Endothelial cell of umbilical vein (primary cell): ENCODE results near the gene BLM. TPM values are rescaled to one million over a fixed set of nuclear protein-coding genes. Genes with fewer than 3 reads are reported as not detected.

ENCODE experiments used
- BruUV-seq: library from RNA; stranded (reverse); fragments of 400-500 nt; replicated peaks from 2 replicates; lab custom pipeline; 2021; lab: Mats Ljungman, UMichigan
- CTCF ChIA-PET: fragments of 300-600, 350-600 bp; sonication (Branson Sonifier 250); formaldehyde crosslinking; loops from one replicate; lab custom pipeline; 2021; ENCODE audit warnings: antibody characterized with exemption, inconsistent platforms; lab: Charles Lee
- POLR2A ChIA-PET: fragments of 300-600, 350-600 bp; sonication (Branson Sonifier 250); formaldehyde crosslinking; loops from one replicate; lab custom pipeline; 2021; ENCODE audit warnings: antibody characterized with exemption, inconsistent platforms; lab: Charles Lee
- DNase-seq: peaks from one replicate; pipeline ENCODE4 v3.0.0-alpha.2; 2011; ENCODE audit warnings: low read depth, low spot score
- FAIRE-seq: peaks from 2 replicates; lab custom pipeline; 2011; peaks lifted over from hg19 to GRCh38; lab: Jason Lieb, UNC
- H2AFZ ChIP-seq: 2 replicates; pipeline ENCODE4 v1.6.0; 2012; ENCODE audit warnings: low read depth, low read length, control low read depth, inconsistent platforms
- H3K27ac ChIP-seq: 2 replicates; pipeline ENCODE4 v1.5.1; 2011; ENCODE audit warnings: low read depth, mild to moderate bottlenecking, control low read depth, low read length, moderate library complexity; ENCODE audit not compliant: insufficient read depth
- H3K27me3 ChIP-seq, 2 experiments: 2 replicates each; pipeline versions ENCODE4 v1.6.0 to v1.6.1; 2011; ENCODE audit warnings: low read length in 2 of 2, mixed read lengths in 1 of 2; ENCODE audit not compliant: control insufficient read depth in 2 of 2, insufficient read depth in 2 of 2
- H3K36me3 ChIP-seq, 2 experiments: 2 replicates in 1 of 2; 3 replicates in 1 of 2; pipeline ENCODE4 v1.5.1; 2011; ENCODE audit warnings: low read length in 2 of 2, mild to moderate bottlenecking in 1 of 2, moderate library complexity in 1 of 2; ENCODE audit not compliant: control insufficient read depth in 2 of 2, insufficient read depth in 2 of 2; ENCODE audit errors: extremely low read depth in 1 of 2
- H3K4me1 ChIP-seq: 3 replicates; pipeline ENCODE4 v1.5.1; 2011; ENCODE audit warnings: mild to moderate bottlenecking, low read length; ENCODE audit not compliant: control insufficient read depth, insufficient read depth; ENCODE audit errors: extremely low read depth
- H3K4me2 ChIP-seq: 2 replicates; pipeline ENCODE4 v1.6.1; 2011; ENCODE audit warnings: low read length, control low read depth, mixed read lengths; ENCODE audit not compliant: insufficient read depth
- H3K4me3 ChIP-seq, 3 experiments: fragments of 200-600 bp in 1 of 3; sonication (generic), shearing (Covaris generic) in 1 of 3; replicated peaks in 1 of 3; 2 replicates each; pipeline ENCODE4 v1.5.1; 2011 to 2016; ENCODE audit warnings: control low read depth in 3 of 3, low read length in 3 of 3, mild to moderate bottlenecking in 2 of 3, inconsistent platforms in 1 of 3, low read depth in 1 of 3, moderate library complexity in 1 of 3; ENCODE audit not compliant: insufficient read depth in 1 of 3
- H3K79me2 ChIP-seq: 2 replicates; pipeline ENCODE4 v1.6.0; 2012; ENCODE audit warnings: low read length, inconsistent platforms; ENCODE audit not compliant: control insufficient read depth, insufficient read depth
- H3K9ac ChIP-seq: replicated peaks from 2 replicates; pipeline ENCODE3; 2011; ENCODE audit warnings: low read length, control low read depth; ENCODE audit not compliant: insufficient read depth; ENCODE audit errors: extremely low read depth
- H3K9me1 ChIP-seq: replicated peaks from 3 replicates; pipeline ENCODE4 v1.6.0; 2011; ENCODE audit warnings: mild to moderate bottlenecking, low read length; ENCODE audit not compliant: control insufficient read depth, insufficient read depth; ENCODE audit errors: extremely low read depth
- H3K9me3 ChIP-seq: replicated peaks from 2 replicates; pipeline ENCODE4 v1.5.1; 2012; ENCODE audit warnings: low read length, inconsistent platforms; ENCODE audit not compliant: control insufficient read depth, insufficient read depth
- H4K20me1 ChIP-seq: replicated peaks from 2 replicates; pipeline ENCODE3; 2011; ENCODE audit warnings: mild to moderate bottlenecking, low read length; ENCODE audit not compliant: control insufficient read depth, insufficient read depth; ENCODE audit errors: extremely low read depth
- CTCF ChIP-seq, 2 donors: IDR thresholded peaks; 1 replicate in 1 of 2; 2 replicates in 1 of 2; pipeline ENCODE4 v1.5.1; 2011; ENCODE audit warnings: low read length in 2 of 2, mild to moderate bottlenecking in 2 of 2, moderate library complexity in 2 of 2, control low read depth in 1 of 2, inconsistent platforms in 1 of 2, low read depth in 1 of 2; ENCODE audit not compliant: insufficient read depth in 1 of 2; ENCODE audit errors: extremely low read depth in 1 of 2
- FOS ChIP-seq: IDR thresholded peaks from 2 replicates; pipeline ENCODE4 v1.6.1; 2011; ENCODE audit warnings: mild to moderate bottlenecking, low read length, moderate library complexity, borderline replicate concordance; ENCODE audit not compliant: insufficient read depth
- GATA2 ChIP-seq: IDR thresholded peaks from 2 replicates; pipeline ENCODE4 v1.7.0; 2011; ENCODE audit warnings: low read depth, mild to moderate bottlenecking, moderate library complexity, mixed read lengths, low read length; ENCODE audit not compliant: insufficient read length, insufficient read depth
- MYC ChIP-seq: IDR thresholded peaks from one replicate; pipeline ENCODE4 v1.6.1; 2011; ENCODE audit warnings: mild to moderate bottlenecking, low read depth, low read length
- POLR2A ChIP-seq: IDR thresholded peaks from 2 replicates; pipeline ENCODE4 v1.6.1; 2012; ENCODE audit warnings: low read depth, mild to moderate bottlenecking, control low read depth, low read length
- POLR2AphosphoS5 ChIP-seq: IDR thresholded peaks from 2 replicates; pipeline ENCODE4 v1.6.1; 2012; ENCODE audit warnings: low read depth, mild to moderate bottlenecking, control low read depth, low read length, moderate library complexity; ENCODE audit not compliant: insufficient read depth
- dilution Hi-C: fragments of 300-500 bp; cut with MboI; formaldehyde crosslinking; loops from one replicate; pipeline ENCODE4 v1.15.0; 2019; ENCODE audit warnings: low sequenced_read_pairs; ENCODE audit not compliant: extremely low pct_ligation_motif_present
- intact Hi-C: fragments of 100-400 bp; cut with micrococcal nuclease; formaldehyde crosslinking; loops from one replicate; pipeline ENCODE4 v1.10.0; 2022
- polyA plus RNA-seq, 4 experiments: library from polyadenylated mRNA; depleted of rRNA in 3 of 4; stranded (reverse) in 3 of 4; unstranded in 1 of 4; fragments of >200 nt; gene quantifications; 2 replicates each; pipeline versions ENCODE4 v1.2.1 to v1.2.3, GENCODE V29; 2011 to 2012; ENCODE audit warnings: missing spikeins in 1 of 4
- total RNA-seq: library from RNA; stranded (reverse); gene quantifications from 2 replicates; pipeline ENCODE4 v1.2.3, GENCODE V29; 2021

BLM gene
- total and polyA plus RNA-seq, 2 donors (not counting 3 experiments of a cell fraction or from before 2014, with no cell fraction given) = 3.8 to 17.3 TPM

GRCh38 chr15:90751300-90751825 is 34.2 kb downstream of the BLM start:
- Histone ChIP-seq H3K9me1 (no peaks in the 10 kb centered on the region), H3K27me3 (no peaks in the 10 kb centered on the region), H3K9ac (no peak overlapping the region), H3K36me3 (peaks cover 0 to 2% of the 10 kb centered on the region in 2 experiments), H3K27ac (no peak overlapping the region), H3K79me2 (no peaks in the 10 kb centered on the region), H2AFZ (no peak overlapping the region), H4K20me1 (no peaks in the 10 kb centered on the region), H3K4me2 (no peak overlapping the region), H3K4me1 (no peaks in the 10 kb centered on the region), H3K4me3 (no peak overlapping the region), H3K9me3 (no peaks in the 10 kb centered on the region)
- CTCF ChIA-PET = no interaction called here
- no peak for DNase-seq
- intact Hi-C loops = no loop called here
- TF ChIP-seq FOS = no peak
- TF ChIP-seq MYC = no peak
- BruUV-seq = no TSS peak
- dilution Hi-C loops = no loop called here
- POLR2A ChIA-PET = no interaction called here
- FAIRE-seq = no peak

GRCh38 chr15:90756916-90757315 is 39.8 kb downstream of the BLM start:
- H2AFZ ChIP-seq = peak overlapping the region; percentile 31
- peaks cover 5% of the 10 kb centered on the region for H3K4me1 ChIP-seq
- BruUV-seq = no TSS peak
- DNase-seq = peak; percentile 26
- intact Hi-C loops (no loop called here), dilution Hi-C loops (no loop called here)
- H3K27ac ChIP-seq = no peak overlapping the region
- no peaks in the 10 kb centered on the region for H3K9me3 ChIP-seq
- H4K20me1 ChIP-seq = no peaks in the 10 kb centered on the region
- no peak overlapping the region for H3K4me2 ChIP-seq
- H3K27me3 ChIP-seq = no peaks in the 10 kb centered on the region
- POLR2A ChIA-PET = interaction anchor here (1.0 kb wide), 1 partner anchor 40 kb away, joined by 3 read pairs; the partner anchor contains the start of gene BLM
- H3K36me3 ChIP-seq = no peaks in the 10 kb centered on the region
- H3K79me2 ChIP-seq = no peaks in the 10 kb centered on the region
- no peak overlapping the region for H3K9ac ChIP-seq
- no peaks in the 10 kb centered on the region for H3K9me1 ChIP-seq
- CTCF ChIA-PET = interaction anchor here (1.0 kb wide), 1 partner anchor 12 kb away, joined by 3 read pairs; no protein-coding TSS in a partner anchor
- FAIRE-seq = peak; percentile 21
- H3K4me3 ChIP-seq = no peak overlapping the region
- TF ChIP-seq GATA2 = no peak
- TF ChIP-seq POLR2AphosphoS5 = no peak
- no peak for TF ChIP-seq CTCF (IDR thresholded peaks at IDR 0.05; ENCODE audit: extremely low read depth in 1 of 2, insufficient read depth in 1 of 2, low read depth in 1 of 2, low read length in 2 of 2)
- no peak for TF ChIP-seq MYC
- no peak for TF ChIP-seq FOS
- no peak for TF ChIP-seq POLR2A
